OCI-LY1 (cell line): ENCODE data around the gene STK17A.

Experiments used
- CTCF ChIP-seq: fragments of 200-600 bp; sonication (generic), shearing (Covaris generic); IDR thresholded peaks from 2 replicates; pipeline ENCODE4 v1.5.1; 2017; ENCODE audit warnings: mild to moderate bottlenecking, antibody characterized with exemption, low read length, moderate library complexity, mixed read lengths
- EZH2 ChIP-seq: fragments of 200-600 bp; sonication (generic), shearing (Covaris generic); IDR thresholded peaks from 2 replicates; pipeline ENCODE4 v1.8.0; 2017; ENCODE audit warnings: borderline replicate concordance, mixed run types, mild to moderate bottlenecking, antibody characterized with exemption, low read length, moderate library complexity, mixed read lengths

- TF ChIP-seq CTCF (no peak), EZH2 (no peak)
Observed at GRCh38 chr7:43540471-43540870, 42.4 kb upstream of the STK17A start.
